NCI-H1930 (cell line): ENCODE measurements around the gene NFKBIA.
"Not testable (repeated sequence)": the region's sequence is repeated elsewhere in the genome, so short reads cannot be mapped to it uniquely, and the experiment has no call there.

Experiments used
- DNase-seq, 2 experiments: peaks; one replicate each; lab custom pipeline; 2025; lab: John Stamatoyannopoulos, UW

The NFKBIA gene

GRCh38 chr14:35368583-35369392, 35.8 kb downstream of the NFKBIA start:
- DNase-seq, result no peak

- DNase-seq, result no peak
Observed at GRCh38 chr14:35368139-35368460, 36.4 kb downstream of the NFKBIA start.

GRCh38 chr14:35367056-35367372, 37.5 kb downstream of the NFKBIA start:
- no peak for DNase-seq

GRCh38 chr14:35366521-35366976, 38.0 kb downstream of the NFKBIA start:
- DNase-seq, result no peak

GRCh38 chr14:35366056-35366451, 38.5 kb downstream of the NFKBIA start:
- no peak for DNase-seq

- DNase-seq, result no peak
Observed at GRCh38 chr14:35365130-35366055, 39.2 kb downstream of the NFKBIA start.

GRCh38 chr14:35362911-35363374, 41.6 kb downstream of the NFKBIA start:
- no peak for DNase-seq

- no peak for DNase-seq
Observed at GRCh38 chr14:35362450-35362849, 42.1 kb downstream of the NFKBIA start.

GRCh38 chr14:35361141-35361480, 43.4 kb downstream of the NFKBIA start:
- DNase-seq, result no peak

- not testable (repeated sequence) for DNase-seq
Observed at GRCh38 chr14:35359655-35360054, 44.9 kb downstream of the NFKBIA start.

- no peak for DNase-seq
Observed at GRCh38 chr14:35355981-35356841, 48.3 kb downstream of the NFKBIA start.

GRCh38 chr14:35355235-35355634, 49.3 kb downstream of the NFKBIA start:
- not testable (repeated sequence) for DNase-seq

- no peak for DNase-seq
Observed at GRCh38 chr14:35353409-35354172, 51.0 kb downstream of the NFKBIA start.

- DNase-seq, result no peak
Observed at GRCh38 chr14:35352274-35353233, 52.0 kb downstream of the NFKBIA start.

GRCh38 chr14:35351897-35352273, 52.7 kb downstream of the NFKBIA start:
- DNase-seq, result no peak
